ENCODE measurements around the gene PAPPA.

PAPPA gene

GRCh38 chr9:116417464-116417863, 263.9 kb downstream of the PAPPA start:
- Histone ChIP-seq H3K79me2 (ENCODE audit: insufficient read depth, low read length) (no peaks in the 10 kb centered on the region), H3K36me3 (ENCODE audit: low read length) (no peaks in the 10 kb centered on the region), H3K9me2 (replicated peaks; ENCODE audit: insufficient read depth, low read length) (no peaks in the 10 kb centered on the region), H3K27me3 (ENCODE audit: low read length) (no peaks in the 10 kb centered on the region), H3F3A (ENCODE audit: insufficient read depth) (no peaks in the 10 kb centered on the region), H3K4me3 (ENCODE audit: insufficient read depth, low read length, poor library complexity, severe bottlenecking) (no peak overlapping the region), H3K27ac (ENCODE audit: low read depth, low read length) (no peak overlapping the region), H4K20me1 (ENCODE audit: low read depth, low read length) (no peaks in the 10 kb centered on the region), H3K9me3 (ENCODE audit: insufficient read depth, low read length) (no peaks in the 10 kb centered on the region), H2AFZ (ENCODE audit: low read depth, low read length, severe bottlenecking) (no peak overlapping the region), H3K9ac (ENCODE audit: low read length) (no peak overlapping the region), H3K4me2 (ENCODE audit: low read depth, low read length, poor library complexity, severe bottlenecking) (no peak overlapping the region)
- TF ChIP-seq EZH2phosphoT487 (conservative IDR thresholded peaks at IDR 0.05; ENCODE audit: low read length): no peak
- no peak for TF ChIP-seq CTCF (IDR thresholded peaks at IDR 0.05; ENCODE audit: insufficient read depth, low read length, poor library complexity, severe bottlenecking)

GRCh38 chr9:116419181-116419580, 265.6 kb downstream of the PAPPA start:
- Histone ChIP-seq H3K27me3 (ENCODE audit: low read length) (no peaks in the 10 kb centered on the region), H3K27ac (ENCODE audit: low read depth, low read length) (no peak overlapping the region), H3K9me3 (ENCODE audit: insufficient read depth, low read length) (no peaks in the 10 kb centered on the region), H2AFZ (ENCODE audit: low read depth, low read length, severe bottlenecking) (no peak overlapping the region), H3K9ac (ENCODE audit: low read length) (no peak overlapping the region), H3K79me2 (ENCODE audit: insufficient read depth, low read length) (no peaks in the 10 kb centered on the region), H3F3A (ENCODE audit: insufficient read depth) (no peaks in the 10 kb centered on the region), H3K9me2 (replicated peaks; ENCODE audit: insufficient read depth, low read length) (no peaks in the 10 kb centered on the region), H3K4me3 (ENCODE audit: insufficient read depth, low read length, poor library complexity, severe bottlenecking) (no peak overlapping the region), H3K36me3 (ENCODE audit: low read length) (no peaks in the 10 kb centered on the region), H3K4me2 (ENCODE audit: low read depth, low read length, poor library complexity, severe bottlenecking) (no peak overlapping the region), H4K20me1 (ENCODE audit: low read depth, low read length) (no peaks in the 10 kb centered on the region)
- no peak for TF ChIP-seq CTCF (IDR thresholded peaks at IDR 0.05; ENCODE audit: insufficient read depth, low read length, poor library complexity, severe bottlenecking)
- no peak for TF ChIP-seq EZH2phosphoT487 (conservative IDR thresholded peaks at IDR 0.05; ENCODE audit: low read length)

- Histone ChIP-seq H3K27ac (ENCODE audit: low read depth, low read length) (no peak overlapping the region), H3K9me2 (replicated peaks; ENCODE audit: insufficient read depth, low read length) (no peaks in the 10 kb centered on the region)
- TF ChIP-seq CTCF (IDR thresholded peaks at IDR 0.05; ENCODE audit: insufficient read depth, low read length, poor library complexity, severe bottlenecking): no peak
- no peak for TF ChIP-seq EZH2phosphoT487 (conservative IDR thresholded peaks at IDR 0.05; ENCODE audit: low read length)
Measured at GRCh38 chr9:116420993-116421538, 267.5 kb downstream of the PAPPA start.

More at GRCh38 chr9:116420993-116421538, 267.5 kb downstream of the PAPPA start:
- Histone ChIP-seq H4K20me1 (ENCODE audit: low read depth, low read length) (no peaks in the 10 kb centered on the region), H2AFZ (ENCODE audit: low read depth, low read length, severe bottlenecking) (no peak overlapping the region), H3K4me3 (ENCODE audit: insufficient read depth, low read length, poor library complexity, severe bottlenecking) (no peak overlapping the region), H3K79me2 (ENCODE audit: insufficient read depth, low read length) (no peaks in the 10 kb centered on the region), H3F3A (ENCODE audit: insufficient read depth) (no peaks in the 10 kb centered on the region), H3K9me3 (ENCODE audit: insufficient read depth, low read length) (no peaks in the 10 kb centered on the region), H3K4me2 (ENCODE audit: low read depth, low read length, poor library complexity, severe bottlenecking) (no peak overlapping the region), H3K36me3 (ENCODE audit: low read length) (no peaks in the 10 kb centered on the region), H3K9ac (ENCODE audit: low read length) (no peak overlapping the region), H3K27me3 (ENCODE audit: low read length) (no peaks in the 10 kb centered on the region)

Data from SU-DHL-6 (cell line).